Activated CD4-positive, alpha-beta T cell treated with anti-CD3 and anti-CD28 coated beads for 4 hours (primary cell): Measurements from ENCODE around the gene PDCD11.
"Not testable (repeated sequence)": the region's sequence is repeated elsewhere in the genome, so short reads cannot be mapped to it uniquely, and the experiment has no call there.

Source experiments
- DNase-seq, 2 donors: peaks; one replicate each; pipeline ENCODE4 v3.0.0-alpha.2; 2020

Gene PDCD11

GRCh38 chr10:103396067-103396788 lies at the start of gene PDCD11, which contains the start of gene ATP5MK:
Gene PDCD11, plus strand, starts transcription at chr10:103396626. Its CDS starts 1,801 bp downstream, at chr10:103398427.
Gene ATP5MK, minus strand, starts transcription at chr10:103396475. Its CDS starts 4,018 bp downstream, at chr10:103392457.
- DNase-seq, result peak; percentile 93 to 94

- DNase-seq, result no peak
Observed at GRCh38 chr10:103350175-103350516, 46.3 kb upstream of the PDCD11 start.

- peak; percentile 60 to 64 for DNase-seq
Observed at GRCh38 chr10:103350517-103351260, 45.7 kb upstream of the PDCD11 start, which contains the start of gene PCGF6. Gene PCGF6, minus strand, starts transcription at chr10:103351140. Its CDS starts 74 bp downstream, at chr10:103351066.

- DNase-seq, result no peak
Observed at GRCh38 chr10:103353281-103353680, 43.1 kb upstream of the PDCD11 start.

- DNase-seq, result not testable (repeated sequence)
Observed at GRCh38 chr10:103354567-103354966, 41.9 kb upstream of the PDCD11 start.

GRCh38 chr10:103355906-103356599 lies 40.4 kb upstream of the PDCD11 start:
- DNase-seq, result no peak

- DNase-seq, result not testable (repeated sequence)
Observed at GRCh38 chr10:103359493-103359892, 36.9 kb upstream of the PDCD11 start.

- not testable (repeated sequence) for DNase-seq
Observed at GRCh38 chr10:103360791-103361190, 35.6 kb upstream of the PDCD11 start.

GRCh38 chr10:103367379-103367781 lies 29.0 kb upstream of the PDCD11 start:
- no peak for DNase-seq

- DNase-seq, result peak; percentile 86 to 89
Observed at GRCh38 chr10:103367782-103368518, 28.5 kb upstream of the PDCD11 start, which contains the start of gene TAF5. Gene TAF5, plus strand, starts transcription at chr10:103367976. Its CDS starts 14 bp downstream, at chr10:103367990.

GRCh38 chr10:103373544-103373943 lies 22.9 kb upstream of the PDCD11 start:
- no peak for DNase-seq

GRCh38 chr10:103374263-103374662 lies 22.2 kb upstream of the PDCD11 start:
- DNase-seq, result no peak

- DNase-seq, result no peak
Observed at GRCh38 chr10:103382769-103383168, 13.7 kb upstream of the PDCD11 start.

GRCh38 chr10:103394180-103394579 lies 2.2 kb upstream of the PDCD11 start:
- DNase-seq, result no peak

- DNase-seq, result no peak
Observed at GRCh38 chr10:103395754-103396066, 716 bp upstream of the PDCD11 start.

- no peak for DNase-seq
Observed at GRCh38 chr10:103396789-103397087, 312 bp downstream of the PDCD11 start.

- no peak for DNase-seq
Observed at GRCh38 chr10:103397191-103397825, 882 bp downstream of the PDCD11 start.

- DNase-seq, result no peak
Observed at GRCh38 chr10:103413564-103413963, 17.1 kb downstream of the PDCD11 start.

GRCh38 chr10:103415581-103415980 lies 19.2 kb downstream of the PDCD11 start:
- DNase-seq, result no peak

GRCh38 chr10:103416436-103417147 lies 20.2 kb downstream of the PDCD11 start:
- DNase-seq, result peak; percentile 38 to 65

GRCh38 chr10:103417148-103417469 lies 20.7 kb downstream of the PDCD11 start:
- DNase-seq, result not testable (repeated sequence)

GRCh38 chr10:103417601-103418000 lies 21.2 kb downstream of the PDCD11 start:
- DNase-seq, result no peak
